ENCODE data around the gene PTK7.

The PTK7 gene

GRCh38 chr6:43184268-43184985, 108.3 kb downstream of the PTK7 start:
- peaks cover 29% of the 10 kb centered on the region for H3K36me3 ChIP-seq (ENCODE audit: control insufficient read depth, insufficient read depth, low read length)

GRCh38 chr6:43185391-43185985, 109.4 kb downstream of the PTK7 start:
- Histone ChIP-seq H3K36me3 (ENCODE audit: control insufficient read depth, insufficient read depth, low read length) (peaks cover 28% of the 10 kb centered on the region), H3K4me3 (ENCODE audit: insufficient read depth, low read depth, low read length, poor library complexity, severe bottlenecking) (no peak overlapping the region), H3K4me1 (ENCODE audit: control insufficient read depth, insufficient read depth, low read length, poor library complexity, severe bottlenecking) (peaks cover 43% of the 10 kb centered on the region), H3K27me3 (replicated peaks; ENCODE audit: control insufficient read depth, insufficient read depth, low read length, poor library complexity, severe bottlenecking) (no peaks in the 10 kb centered on the region), H3K27ac (ENCODE audit: insufficient read depth, low read length, poor library complexity, severe bottlenecking) (peak overlapping the region; percentile 16), H3K9me3 (ENCODE audit: control insufficient read depth, low read length) (no peaks in the 10 kb centered on the region)
- DNase-seq, result no peak

More at GRCh38 chr6:43184268-43184985, 108.3 kb downstream of the PTK7 start:
- Histone ChIP-seq H3K9me3 (ENCODE audit: control insufficient read depth, low read length) (no peaks in the 10 kb centered on the region), H3K27me3 (replicated peaks; ENCODE audit: control insufficient read depth, insufficient read depth, low read length, poor library complexity, severe bottlenecking) (no peaks in the 10 kb centered on the region), H3K4me1 (ENCODE audit: control insufficient read depth, insufficient read depth, low read length, poor library complexity, severe bottlenecking) (peaks cover 43% of the 10 kb centered on the region), H3K27ac (ENCODE audit: insufficient read depth, low read length, poor library complexity, severe bottlenecking) (no peak overlapping the region), H3K4me3 (ENCODE audit: insufficient read depth, low read depth, low read length, poor library complexity, severe bottlenecking) (no peak overlapping the region)
- DNase-seq, result no peak

DNA sequence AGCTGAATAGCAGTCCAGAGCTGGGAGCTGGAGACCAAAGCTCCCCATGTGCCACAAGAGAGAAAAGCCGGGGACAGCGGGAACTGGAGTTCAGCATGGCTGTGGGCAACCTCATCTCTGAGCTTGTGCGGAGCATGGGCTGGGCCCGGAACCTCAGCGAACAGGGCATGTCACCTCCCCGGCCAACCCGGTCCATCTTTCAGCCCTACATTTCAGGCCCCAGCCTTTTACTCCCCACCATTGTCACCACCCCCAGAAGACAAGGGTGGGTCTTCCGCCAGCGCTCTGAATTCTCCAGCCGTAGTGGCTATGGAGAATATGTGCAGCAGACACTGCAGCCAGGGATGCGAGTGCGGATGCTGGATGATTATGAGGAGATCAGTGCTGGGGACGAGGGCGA, 109.9 kb downstream of the PTK7 start:
- H3K4me1 ChIP-seq (ENCODE audit: control insufficient read depth, insufficient read depth, low read length, poor library complexity, severe bottlenecking), result peaks cover 43% of the 10 kb centered on the region
- no peak overlapping the region for H3K27ac ChIP-seq (ENCODE audit: insufficient read depth, low read length, poor library complexity, severe bottlenecking)
- no peak overlapping the region for H3K4me3 ChIP-seq (ENCODE audit: insufficient read depth, low read depth, low read length, poor library complexity, severe bottlenecking)
- DNase-seq, result no peak
- H3K36me3 ChIP-seq (ENCODE audit: control insufficient read depth, insufficient read depth, low read length), result peaks cover 31% of the 10 kb centered on the region
- H3K27me3 ChIP-seq (replicated peaks; ENCODE audit: control insufficient read depth, insufficient read depth, low read length, poor library complexity, severe bottlenecking), result no peaks in the 10 kb centered on the region
- no peaks in the 10 kb centered on the region for H3K9me3 ChIP-seq (ENCODE audit: control insufficient read depth, low read length)

DNA sequence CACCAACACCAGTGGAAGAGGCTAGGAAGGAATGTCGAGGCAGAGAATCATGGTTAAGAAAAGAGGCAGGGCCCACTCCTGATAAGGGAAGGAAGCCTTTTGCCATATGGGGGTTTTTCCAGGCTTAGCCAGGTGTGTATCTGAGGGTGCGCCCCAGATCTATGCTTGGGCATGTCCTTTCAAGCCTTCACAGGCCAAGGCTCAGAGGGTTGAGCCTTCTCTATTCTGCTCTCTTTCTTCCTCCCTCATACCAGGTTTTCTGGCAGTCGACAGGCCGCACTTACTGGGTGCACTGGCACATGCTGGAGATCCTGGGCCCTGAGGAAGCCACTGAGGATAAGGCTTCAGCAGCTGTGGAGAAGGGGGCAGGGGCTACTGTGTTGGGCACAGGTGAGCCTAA, 110.6 kb downstream of the PTK7 start:
- H3K36me3 ChIP-seq (ENCODE audit: control insufficient read depth, insufficient read depth, low read length), result peaks cover 31% of the 10 kb centered on the region
- no peak for DNase-seq
- H3K27me3 ChIP-seq (replicated peaks; ENCODE audit: control insufficient read depth, insufficient read depth, low read length, poor library complexity, severe bottlenecking), result no peaks in the 10 kb centered on the region
- no peak overlapping the region for H3K27ac ChIP-seq (ENCODE audit: insufficient read depth, low read length, poor library complexity, severe bottlenecking)
- peaks cover 38% of the 10 kb centered on the region for H3K4me1 ChIP-seq (ENCODE audit: control insufficient read depth, insufficient read depth, low read length, poor library complexity, severe bottlenecking)
- no peaks in the 10 kb centered on the region for H3K9me3 ChIP-seq (ENCODE audit: control insufficient read depth, low read length)
- H3K4me3 ChIP-seq (ENCODE audit: insufficient read depth, low read depth, low read length, poor library complexity, severe bottlenecking), result no peak overlapping the region

DNA sequence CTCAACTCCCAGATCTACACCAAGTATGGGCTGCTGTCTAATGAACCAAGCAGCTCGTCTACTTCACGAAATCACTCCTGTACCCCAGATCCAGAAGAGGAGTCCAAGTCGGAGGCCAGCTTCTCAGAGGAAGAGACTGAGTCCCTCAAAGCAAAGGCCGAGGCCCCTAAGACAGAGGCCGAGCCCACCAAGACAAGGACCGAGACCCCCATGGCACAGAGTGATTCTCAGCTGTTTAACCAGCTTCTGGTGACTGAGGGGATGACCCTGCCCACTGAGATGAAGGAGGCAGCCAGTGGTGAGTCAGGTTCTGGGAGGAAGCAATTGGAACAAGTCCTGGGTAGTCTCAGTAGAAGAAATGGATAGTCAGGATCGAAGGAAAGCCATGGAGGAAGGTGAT, 111.7 kb downstream of the PTK7 start:
- peaks cover 33% of the 10 kb centered on the region for H3K4me1 ChIP-seq (ENCODE audit: control insufficient read depth, insufficient read depth, low read length, poor library complexity, severe bottlenecking)
- H3K4me3 ChIP-seq (ENCODE audit: insufficient read depth, low read depth, low read length, poor library complexity, severe bottlenecking), result no peak overlapping the region
- H3K9me3 ChIP-seq (ENCODE audit: control insufficient read depth, low read length), result no peaks in the 10 kb centered on the region
- H3K36me3 ChIP-seq (ENCODE audit: control insufficient read depth, insufficient read depth, low read length), result peaks cover 39% of the 10 kb centered on the region
- DNase-seq, result no peak
- H3K27me3 ChIP-seq (replicated peaks; ENCODE audit: control insufficient read depth, insufficient read depth, low read length, poor library complexity, severe bottlenecking), result no peaks in the 10 kb centered on the region
- no peak overlapping the region for H3K27ac ChIP-seq (ENCODE audit: insufficient read depth, low read length, poor library complexity, severe bottlenecking)

DNA sequence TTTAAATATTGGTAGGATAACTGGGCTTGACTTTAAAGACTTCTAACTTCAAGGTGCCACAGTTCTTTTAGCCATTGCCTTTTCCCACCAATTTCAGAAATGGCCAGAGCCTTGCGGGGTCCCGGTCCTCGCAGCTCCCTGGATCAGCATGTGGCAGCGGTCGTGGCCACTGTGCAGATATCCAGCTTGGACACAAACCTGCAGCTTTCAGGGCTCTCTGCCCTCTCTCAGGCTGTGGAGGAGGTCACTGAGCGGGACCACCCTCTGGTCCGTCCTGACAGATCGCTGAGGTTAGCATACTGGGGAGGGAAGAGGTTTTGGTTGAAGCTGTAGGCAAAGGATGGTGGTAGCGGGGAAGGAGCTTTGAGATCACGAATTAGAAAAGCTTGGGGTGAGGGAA, 112.3 kb downstream of the PTK7 start:
- Histone ChIP-seq H3K4me1 (ENCODE audit: control insufficient read depth, insufficient read depth, low read length, poor library complexity, severe bottlenecking) (peaks cover 27% of the 10 kb centered on the region), H3K9me3 (ENCODE audit: control insufficient read depth, low read length) (no peaks in the 10 kb centered on the region), H3K27me3 (replicated peaks; ENCODE audit: control insufficient read depth, insufficient read depth, low read length, poor library complexity, severe bottlenecking) (no peaks in the 10 kb centered on the region), H3K27ac (ENCODE audit: insufficient read depth, low read length, poor library complexity, severe bottlenecking) (no peak overlapping the region), H3K36me3 (ENCODE audit: control insufficient read depth, insufficient read depth, low read length) (peaks cover 45% of the 10 kb centered on the region), H3K4me3 (ENCODE audit: insufficient read depth, low read depth, low read length, poor library complexity, severe bottlenecking) (no peak overlapping the region)
- no peak for DNase-seq

- Histone ChIP-seq H3K9me3 (ENCODE audit: control insufficient read depth, low read length) (no peaks in the 10 kb centered on the region), H3K27ac (ENCODE audit: insufficient read depth, low read length, poor library complexity, severe bottlenecking) (no peak overlapping the region), H3K4me1 (ENCODE audit: control insufficient read depth, insufficient read depth, low read length, poor library complexity, severe bottlenecking) (peaks cover 13% of the 10 kb centered on the region), H3K4me3 (ENCODE audit: insufficient read depth, low read depth, low read length, poor library complexity, severe bottlenecking) (no peak overlapping the region), H3K36me3 (ENCODE audit: control insufficient read depth, insufficient read depth, low read length) (peaks cover 49% of the 10 kb centered on the region), H3K27me3 (replicated peaks; ENCODE audit: control insufficient read depth, insufficient read depth, low read length, poor library complexity, severe bottlenecking) (no peaks in the 10 kb centered on the region)
- no peak for DNase-seq
Measured at GRCh38 chr6:43189776-43190304, 113.7 kb downstream of the PTK7 start.

DNA sequence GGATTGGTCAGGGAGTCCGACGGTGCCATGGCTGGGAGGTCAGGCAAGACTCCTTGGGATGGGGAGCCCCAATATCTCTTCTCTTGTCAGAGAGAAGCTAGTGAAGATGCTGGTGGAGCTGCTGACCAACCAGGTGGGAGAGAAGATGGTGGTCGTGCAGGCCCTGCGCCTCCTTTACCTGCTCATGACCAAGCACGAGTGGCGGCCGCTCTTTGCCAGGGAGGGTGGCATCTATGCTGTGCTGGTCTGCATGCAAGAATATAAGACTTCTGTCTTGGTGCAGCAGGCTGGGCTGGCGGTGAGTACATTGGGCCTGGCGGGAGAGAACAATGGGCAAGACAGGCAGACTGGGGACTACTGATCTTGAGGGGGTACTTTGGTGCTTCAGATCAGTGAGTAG, 116.8 kb downstream of the PTK7 start:
- Histone ChIP-seq H3K27ac (ENCODE audit: insufficient read depth, low read length, poor library complexity, severe bottlenecking) (no peak overlapping the region), H3K4me3 (ENCODE audit: insufficient read depth, low read depth, low read length, poor library complexity, severe bottlenecking) (no peak overlapping the region), H3K9me3 (ENCODE audit: control insufficient read depth, low read length) (no peaks in the 10 kb centered on the region), H3K4me1 (ENCODE audit: control insufficient read depth, insufficient read depth, low read length, poor library complexity, severe bottlenecking) (no peaks in the 10 kb centered on the region), H3K36me3 (ENCODE audit: control insufficient read depth, insufficient read depth, low read length) (peaks cover 61% of the 10 kb centered on the region), H3K27me3 (replicated peaks; ENCODE audit: control insufficient read depth, insufficient read depth, low read length, poor library complexity, severe bottlenecking) (no peaks in the 10 kb centered on the region)
- no peak for DNase-seq

- Histone ChIP-seq H3K27ac (ENCODE audit: insufficient read depth, low read length, poor library complexity, severe bottlenecking) (no peak overlapping the region), H3K36me3 (ENCODE audit: control insufficient read depth, insufficient read depth, low read length) (peaks cover 51% of the 10 kb centered on the region), H3K27me3 (replicated peaks; ENCODE audit: control insufficient read depth, insufficient read depth, low read length, poor library complexity, severe bottlenecking) (no peaks in the 10 kb centered on the region), H3K4me1 (ENCODE audit: control insufficient read depth, insufficient read depth, low read length, poor library complexity, severe bottlenecking) (no peaks in the 10 kb centered on the region), H3K4me3 (ENCODE audit: insufficient read depth, low read depth, low read length, poor library complexity, severe bottlenecking) (no peak overlapping the region), H3K9me3 (ENCODE audit: control insufficient read depth, low read length) (no peaks in the 10 kb centered on the region)
- DNase-seq, result no peak
Measured at GRCh38 chr6:43193929-43194328, 117.8 kb downstream of the PTK7 start.

GRCh38 chr6:43196337-43196736, 120.2 kb downstream of the PTK7 start:
- Histone ChIP-seq H3K36me3 (ENCODE audit: control insufficient read depth, insufficient read depth, low read length) (peaks cover 61% of the 10 kb centered on the region), H3K4me1 (ENCODE audit: control insufficient read depth, insufficient read depth, low read length, poor library complexity, severe bottlenecking) (no peaks in the 10 kb centered on the region), H3K27ac (ENCODE audit: insufficient read depth, low read length, poor library complexity, severe bottlenecking) (no peak overlapping the region), H3K27me3 (replicated peaks; ENCODE audit: control insufficient read depth, insufficient read depth, low read length, poor library complexity, severe bottlenecking) (no peaks in the 10 kb centered on the region), H3K4me3 (ENCODE audit: insufficient read depth, low read depth, low read length, poor library complexity, severe bottlenecking) (no peak overlapping the region), H3K9me3 (ENCODE audit: control insufficient read depth, low read length) (no peaks in the 10 kb centered on the region)
- no peak for DNase-seq

Measured in effector memory CD4-positive, alpha-beta T cell (primary cell).